Measurements from ENCODE around the gene MEGF9. TPM values are rescaled to one million over a fixed set of nuclear protein-coding genes. Genes with fewer than 3 reads are reported as not detected.

MEGF9 gene
- total and polyA plus RNA-seq, 2 donors (not counting 3 experiments of a cell fraction or from before 2014, with no cell fraction given): 4.0 to 13.0 TPM

DNA sequence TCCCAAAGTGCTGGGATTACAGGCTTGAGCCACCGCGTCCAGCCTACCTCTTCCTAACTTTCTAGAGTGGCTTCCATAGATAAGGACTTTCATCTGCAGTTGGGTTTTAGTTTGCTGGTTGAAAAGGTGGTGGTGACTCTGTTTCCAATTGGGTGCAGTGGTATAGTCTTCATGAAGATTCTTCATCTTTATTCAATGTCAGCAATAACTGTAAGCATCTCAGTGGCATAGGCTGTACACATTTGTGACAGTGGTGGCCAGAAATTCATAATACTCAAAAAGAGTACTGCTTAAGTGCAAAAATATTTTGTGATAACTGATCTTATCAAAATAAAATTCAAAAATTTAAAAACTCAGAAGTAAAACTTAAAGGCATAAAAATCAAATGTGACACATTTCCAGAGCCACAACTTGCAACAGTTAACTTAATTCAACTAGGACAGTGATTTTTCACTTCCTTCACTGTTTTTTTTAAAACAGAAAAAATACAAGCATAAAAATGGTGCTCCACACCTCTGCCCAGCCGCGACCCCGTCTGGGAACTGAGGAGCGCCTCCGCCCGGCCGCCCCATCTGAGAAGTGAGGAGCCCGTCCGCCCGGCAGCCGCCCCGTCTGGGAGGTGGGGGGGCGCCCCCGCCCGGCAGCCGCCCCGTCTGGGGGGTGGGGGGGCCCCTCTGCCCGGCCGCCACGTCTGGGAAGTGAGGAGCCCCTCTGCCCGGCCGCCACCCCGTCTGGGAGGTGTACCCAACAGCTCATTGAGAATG is 77.9 kb downstream of the MEGF9 start:
- H4K20me1 ChIP-seq (replicated peaks; ENCODE audit: control insufficient read depth, extremely low read depth, insufficient read depth, low read length): no peaks in the 10 kb centered on the region
- H3K9ac ChIP-seq (replicated peaks; ENCODE audit: extremely low read depth, insufficient read depth, low read length): no peak overlapping the region
- H3K4me2 ChIP-seq (ENCODE audit: insufficient read depth, low read length): no peak overlapping the region
- no peak overlapping the region for H2AFZ ChIP-seq (ENCODE audit: low read depth, low read length)
- no peaks in the 10 kb centered on the region for H3K9me3 ChIP-seq (replicated peaks; ENCODE audit: control insufficient read depth, insufficient read depth, low read length)
- BruUV-seq (replicated peaks): no TSS peak
- no peak for DNase-seq (ENCODE audit: low read depth, low spot score)
- H3K4me3 ChIP-seq (replicated peaks in 1 of 3; ENCODE audit: insufficient read depth in 1 of 3, low read depth in 1 of 3, low read length in 3 of 3): no peak overlapping the region
- no peak for FAIRE-seq
- H3K27me3 ChIP-seq (ENCODE audit: control insufficient read depth in 2 of 2, insufficient read depth in 2 of 2, low read length in 2 of 2): no peaks in the 10 kb centered on the region
- H3K27ac ChIP-seq (ENCODE audit: insufficient read depth, low read depth, low read length): no peak overlapping the region
- dilution Hi-C loops (cut with MboI; ENCODE audit: extremely low pct_ligation_motif_present, low sequenced_read_pairs): no loop called here
- H3K36me3 ChIP-seq (ENCODE audit: control insufficient read depth in 2 of 2, extremely low read depth in 1 of 2, insufficient read depth in 2 of 2, low read length in 2 of 2): no peaks in the 10 kb centered on the region
- intact Hi-C loops (cut with micrococcal nuclease): no loop called here
- H3K4me1 ChIP-seq (ENCODE audit: control insufficient read depth, extremely low read depth, insufficient read depth, low read length): no peaks in the 10 kb centered on the region
- ChIA-PET POLR2A (no interaction called here), CTCF (no interaction called here)
- H3K79me2 ChIP-seq (ENCODE audit: control insufficient read depth, insufficient read depth, low read length): no peaks in the 10 kb centered on the region
- H3K9me1 ChIP-seq (replicated peaks; ENCODE audit: control insufficient read depth, extremely low read depth, insufficient read depth, low read length): no peaks in the 10 kb centered on the region
- TF ChIP-seq POLR2A (IDR thresholded peaks at IDR 0.05; ENCODE audit: low read depth, low read length): no peak

DNA sequence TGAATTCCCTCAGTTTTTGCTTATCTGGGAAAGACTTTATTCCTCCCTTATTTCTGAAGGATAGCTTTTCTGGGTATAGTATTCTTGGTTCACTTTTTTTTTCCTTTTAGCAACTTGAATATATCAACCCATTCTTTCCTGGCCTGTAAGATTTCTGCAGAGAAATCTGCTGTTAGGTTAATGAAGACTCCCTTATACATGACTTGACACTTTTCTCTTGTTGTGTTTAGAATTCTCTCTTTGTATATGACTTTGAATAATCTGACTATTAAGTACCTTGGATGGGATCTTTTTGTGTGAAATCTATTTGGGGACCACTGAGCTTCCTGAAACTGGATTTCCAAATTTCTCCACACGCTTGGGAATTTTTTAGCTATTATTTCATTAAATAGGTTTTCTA is 79.3 kb downstream of the MEGF9 start:
- Histone ChIP-seq H3K9me1 (replicated peaks; ENCODE audit: control insufficient read depth, extremely low read depth, insufficient read depth, low read length) (no peaks in the 10 kb centered on the region), H3K9me3 (replicated peaks; ENCODE audit: control insufficient read depth, insufficient read depth, low read length) (no peaks in the 10 kb centered on the region), H3K4me2 (ENCODE audit: insufficient read depth, low read length) (no peak overlapping the region), H3K4me1 (ENCODE audit: control insufficient read depth, extremely low read depth, insufficient read depth, low read length) (no peaks in the 10 kb centered on the region), H3K4me3 (replicated peaks in 1 of 3; ENCODE audit: insufficient read depth in 1 of 3, low read depth in 1 of 3, low read length in 3 of 3) (no peak overlapping the region), H3K79me2 (ENCODE audit: control insufficient read depth, insufficient read depth, low read length) (no peaks in the 10 kb centered on the region), H2AFZ (ENCODE audit: low read depth, low read length) (no peak overlapping the region), H3K36me3 (ENCODE audit: control insufficient read depth in 2 of 2, extremely low read depth in 1 of 2, insufficient read depth in 2 of 2, low read length in 2 of 2) (no peaks in the 10 kb centered on the region), H3K9ac (replicated peaks; ENCODE audit: extremely low read depth, insufficient read depth, low read length) (no peak overlapping the region), H3K27me3 (ENCODE audit: control insufficient read depth in 2 of 2, insufficient read depth in 2 of 2, low read length in 2 of 2) (no peaks in the 10 kb centered on the region), H4K20me1 (replicated peaks; ENCODE audit: control insufficient read depth, extremely low read depth, insufficient read depth, low read length) (no peaks in the 10 kb centered on the region), H3K27ac (ENCODE audit: insufficient read depth, low read depth, low read length) (no peak overlapping the region)
- no peak for FAIRE-seq
- ChIA-PET POLR2A (no interaction called here), CTCF (no interaction called here)
- TF ChIP-seq GATA2 (IDR thresholded peaks at IDR 0.05; ENCODE audit: insufficient read depth, insufficient read length, low read depth, low read length) (no peak), JUN (IDR thresholded peaks at IDR 0.05; ENCODE audit: borderline replicate concordance, insufficient read depth, insufficient read length, low read depth) (no peak), FOS (IDR thresholded peaks at IDR 0.05; ENCODE audit: borderline replicate concordance, insufficient read depth, low read length) (no peak), EZH2 (IDR thresholded peaks at IDR 0.05; ENCODE audit: borderline replicate concordance, low read depth, low read length, severe bottlenecking) (no peak), POLR2A (IDR thresholded peaks at IDR 0.05; ENCODE audit: low read depth, low read length) (no peak)
- TF ChIP-seq, protein P1, sequence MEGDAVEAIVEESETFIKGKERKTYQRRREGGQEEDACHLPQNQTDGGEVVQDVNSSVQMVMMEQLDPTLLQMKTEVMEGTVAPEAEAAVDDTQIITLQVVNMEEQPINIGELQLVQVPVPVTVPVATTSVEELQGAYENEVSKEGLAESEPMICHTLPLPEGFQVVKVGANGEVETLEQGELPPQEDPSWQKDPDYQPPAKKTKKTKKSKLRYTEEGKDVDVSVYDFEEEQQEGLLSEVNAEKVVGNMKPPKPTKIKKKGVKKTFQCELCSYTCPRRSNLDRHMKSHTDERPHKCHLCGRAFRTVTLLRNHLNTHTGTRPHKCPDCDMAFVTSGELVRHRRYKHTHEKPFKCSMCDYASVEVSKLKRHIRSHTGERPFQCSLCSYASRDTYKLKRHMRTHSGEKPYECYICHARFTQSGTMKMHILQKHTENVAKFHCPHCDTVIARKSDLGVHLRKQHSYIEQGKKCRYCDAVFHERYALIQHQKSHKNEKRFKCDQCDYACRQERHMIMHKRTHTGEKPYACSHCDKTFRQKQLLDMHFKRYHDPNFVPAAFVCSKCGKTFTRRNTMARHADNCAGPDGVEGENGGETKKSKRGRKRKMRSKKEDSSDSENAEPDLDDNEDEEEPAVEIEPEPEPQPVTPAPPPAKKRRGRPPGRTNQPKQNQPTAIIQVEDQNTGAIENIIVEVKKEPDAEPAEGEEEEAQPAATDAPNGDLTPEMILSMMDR (IDR thresholded peaks at IDR 0.05; ENCODE audit: extremely low read depth in 1 of 2, insufficient read depth in 1 of 2, low read depth in 1 of 2, low read length in 2 of 2): no peak
- dilution Hi-C loops (cut with MboI; ENCODE audit: extremely low pct_ligation_motif_present, low sequenced_read_pairs): no loop called here
- intact Hi-C loops (cut with micrococcal nuclease): no loop called here
- BruUV-seq (replicated peaks): no TSS peak
- no peak for DNase-seq (ENCODE audit: low read depth, low spot score)
